Measurements from ENCODE around the gene ATP10D.

GRCh38 chr4:47534772-47535171 is 49.7 kb downstream of the ATP10D start:
- TF ChIP-seq CTCF (IDR thresholded peaks at IDR 0.05): no peak
- no peak for TF ChIP-seq POLR2A (IDR thresholded peaks at IDR 0.05)
- no peak for TF ChIP-seq POLR2AphosphoS5 (IDR thresholded peaks at IDR 0.05; ENCODE audit: insufficient read depth in 1 of 2, low read depth in 1 of 2)
